PC-3 (cell line): ENCODE results near the gene JPH3.

Source experiments
- EZH2 ChIP-seq: fragments of 300-600 bp; sonication (generic); IDR thresholded peaks from one replicate; pipeline ENCODE4 v1.6.1; 2017; ENCODE audit warnings: antibody characterized with exemption, mild to moderate bottlenecking, low read length; ENCODE audit not compliant: unreplicated experiment
- EZH2phosphoT487 ChIP-seq: fragments of 300-600 bp; sonication (generic); IDR thresholded peaks from 2 replicates; pipeline ENCODE4 v1.6.1; 2018; ENCODE audit warnings: mild to moderate bottlenecking, antibody characterized with exemption, low read length, borderline replicate concordance
- TF ChIP-seq, protein P1 (sequence below): fragments of 300-600 bp; sonication (generic); conservative IDR thresholded peaks from 2 replicates; pipeline ENCODE4 v1.5.1; 2017; ENCODE audit warnings: antibody characterized with exemption, low read depth, mild to moderate bottlenecking, low read length

GRCh38 chr16:87689956-87690465 is 87.7 kb downstream of the JPH3 start:
- TF ChIP-seq, protein P1, sequence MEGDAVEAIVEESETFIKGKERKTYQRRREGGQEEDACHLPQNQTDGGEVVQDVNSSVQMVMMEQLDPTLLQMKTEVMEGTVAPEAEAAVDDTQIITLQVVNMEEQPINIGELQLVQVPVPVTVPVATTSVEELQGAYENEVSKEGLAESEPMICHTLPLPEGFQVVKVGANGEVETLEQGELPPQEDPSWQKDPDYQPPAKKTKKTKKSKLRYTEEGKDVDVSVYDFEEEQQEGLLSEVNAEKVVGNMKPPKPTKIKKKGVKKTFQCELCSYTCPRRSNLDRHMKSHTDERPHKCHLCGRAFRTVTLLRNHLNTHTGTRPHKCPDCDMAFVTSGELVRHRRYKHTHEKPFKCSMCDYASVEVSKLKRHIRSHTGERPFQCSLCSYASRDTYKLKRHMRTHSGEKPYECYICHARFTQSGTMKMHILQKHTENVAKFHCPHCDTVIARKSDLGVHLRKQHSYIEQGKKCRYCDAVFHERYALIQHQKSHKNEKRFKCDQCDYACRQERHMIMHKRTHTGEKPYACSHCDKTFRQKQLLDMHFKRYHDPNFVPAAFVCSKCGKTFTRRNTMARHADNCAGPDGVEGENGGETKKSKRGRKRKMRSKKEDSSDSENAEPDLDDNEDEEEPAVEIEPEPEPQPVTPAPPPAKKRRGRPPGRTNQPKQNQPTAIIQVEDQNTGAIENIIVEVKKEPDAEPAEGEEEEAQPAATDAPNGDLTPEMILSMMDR: no peak
- TF ChIP-seq EZH2: no peak
- TF ChIP-seq EZH2phosphoT487: no peak
